GM03348 (cell line): ENCODE measurements around the gene OTOF.

Experiments
- DNase-seq: peaks from one replicate; pipeline ENCODE4 v3.0.0; 2012; ENCODE audit warnings: low spot score

OTOF gene

GRCh38 chr2:26449278-26450030 is 28.5 kb downstream of the OTOF start:
- no peak for DNase-seq

- no peak for DNase-seq
Observed at GRCh38 chr2:26448651-26449050, 29.3 kb downstream of the OTOF start.

GRCh38 chr2:26444236-26444635 is 33.7 kb downstream of the OTOF start:
- no peak for DNase-seq

GRCh38 chr2:26442707-26443106 is 35.2 kb downstream of the OTOF start:
- no peak for DNase-seq

- no peak for DNase-seq
Observed at GRCh38 chr2:26442301-26442700, 35.6 kb downstream of the OTOF start.

- no peak for DNase-seq
Observed at GRCh38 chr2:26438926-26439325, 39.0 kb downstream of the OTOF start.

GRCh38 chr2:26438526-26438925 is 39.4 kb downstream of the OTOF start:
- DNase-seq, result peak; percentile 76

GRCh38 chr2:26435106-26435505 is 42.8 kb downstream of the OTOF start:
- DNase-seq, result no peak

GRCh38 chr2:26432859-26433258 is 45.1 kb downstream of the OTOF start:
- no peak for DNase-seq

- DNase-seq, result no peak
Observed at GRCh38 chr2:26432363-26432762, 45.6 kb downstream of the OTOF start.

- no peak for DNase-seq
Observed at GRCh38 chr2:26430826-26431225, 47.1 kb downstream of the OTOF start.

- no peak for DNase-seq
Observed at GRCh38 chr2:26429779-26430578, 47.9 kb downstream of the OTOF start.

GRCh38 chr2:26428846-26429245 is 49.1 kb downstream of the OTOF start:
- DNase-seq, result no peak

GRCh38 chr2:26424221-26424620 is 53.7 kb downstream of the OTOF start:
- DNase-seq, result no peak

GRCh38 chr2:26423750-26424149 is 54.2 kb downstream of the OTOF start:
- DNase-seq, result no peak

- no peak for DNase-seq
Observed at GRCh38 chr2:26422947-26423629, 54.8 kb downstream of the OTOF start.

GRCh38 chr2:26421961-26422360 is 56.0 kb downstream of the OTOF start:
- no peak for DNase-seq

GRCh38 chr2:26414311-26414710 is 63.6 kb downstream of the OTOF start:
- no peak for DNase-seq

GRCh38 chr2:26412091-26412673 is 65.7 kb downstream of the OTOF start:
- no peak for DNase-seq

- no peak for DNase-seq
Observed at GRCh38 chr2:26411419-26411818, 66.5 kb downstream of the OTOF start.

- no peak for DNase-seq
Observed at GRCh38 chr2:26410764-26411243, 67.1 kb downstream of the OTOF start.

GRCh38 chr2:26409785-26410184 is 68.1 kb downstream of the OTOF start:
- DNase-seq, result no peak
